Caco-2 (cell line): ENCODE measurements around the gene DSG2. TPM values are rescaled to one million over a fixed set of nuclear protein-coding genes. Genes with fewer than 3 reads are reported as not detected.

Source experiments
- BruUV-seq: library from RNA; stranded (reverse); fragments of 400-500 nt; replicated peaks from 2 replicates; lab custom pipeline; 2021; lab: Mats Ljungman, UMichigan
- CTCF ChIA-PET: fragments of 300-600 bp; sonication (Branson Sonifier 250); formaldehyde crosslinking; loops from one replicate; lab custom pipeline; 2022; ENCODE audit warnings: antibody characterized with exemption; lab: Charles Lee
- POLR2A ChIA-PET: fragments of 300-600 bp; sonication (Branson Sonifier 250); formaldehyde crosslinking; loops from one replicate; lab custom pipeline; 2022; ENCODE audit warnings: antibody characterized with exemption; lab: Charles Lee
- DNase-seq, 2 experiments: peaks; one replicate each; pipeline versions ENCODE4 v3.0.0 to v3.0.0-alpha.2; 2020 to 2022
- H3K27me3 ChIP-seq: replicated peaks from 2 replicates; pipeline ENCODE4 v1.6.0; 2011; ENCODE audit warnings: low read length; ENCODE audit not compliant: control insufficient read depth, insufficient read depth
- H3K36me3 ChIP-seq: 2 replicates; pipeline ENCODE4 v1.5.1; 2011; ENCODE audit warnings: low read length; ENCODE audit not compliant: control insufficient read depth, insufficient read depth
- H3K4me1 ChIP-seq: fragments of 250-450 bp; sonication (Bioruptor Pico); 2 replicates; pipeline ENCODE4 v1.5.1; 2020; ENCODE audit warnings: mild to moderate bottlenecking
- H3K4me3 ChIP-seq: 2 replicates; pipeline ENCODE4 v1.5.1; 2011; ENCODE audit warnings: low read depth, mild to moderate bottlenecking, control low read depth, low read length
- H3K9me3 ChIP-seq: fragments of 250-450 bp; sonication (Bioruptor Pico); 2 replicates; pipeline ENCODE4 v1.5.1; 2020; ENCODE audit warnings: mild to moderate bottlenecking, moderate library complexity
- H3K27ac Mint-ChIP-seq: one replicate; pipeline ENCODE4 v1.8.0; 2022; ENCODE audit warnings: mixed read lengths; ENCODE audit not compliant: unreplicated experiment
- H3K27me3 Mint-ChIP-seq: one replicate; pipeline ENCODE4 v1.8.0; 2022; ENCODE audit warnings: mixed read lengths; ENCODE audit not compliant: insufficient read depth, unreplicated experiment
- H3K36me3 Mint-ChIP-seq: one replicate; pipeline ENCODE4 v1.8.0; 2022; ENCODE audit warnings: mild to moderate bottlenecking, mixed read lengths; ENCODE audit not compliant: insufficient read depth, unreplicated experiment
- H3K4me1 Mint-ChIP-seq: one replicate; pipeline ENCODE4 v1.8.0; 2022; ENCODE audit warnings: low read depth, mixed read lengths; ENCODE audit not compliant: unreplicated experiment
- H3K4me3 Mint-ChIP-seq: one replicate; pipeline ENCODE4 v1.8.0; 2022; ENCODE audit warnings: mild to moderate bottlenecking, moderate library complexity, mixed read lengths; ENCODE audit not compliant: unreplicated experiment
- H3K9me3 Mint-ChIP-seq: one replicate; pipeline ENCODE4 v1.8.0; 2022; ENCODE audit warnings: mixed read lengths; ENCODE audit not compliant: unreplicated experiment
- CTCF ChIP-seq, 2 experiments: fragments of 200-600 bp in 1 of 2; IDR thresholded peaks; 1 replicate in 1 of 2; 2 replicates in 1 of 2; pipeline versions ENCODE4 v1.5.1 to v1.8.0; 2011 to 2022; ENCODE audit warnings: antibody characterized with exemption in 1 of 2, control low read depth in 1 of 2, inconsistent platforms in 1 of 2, low read depth in 1 of 2, low read length in 1 of 2, mild to moderate bottlenecking in 1 of 2, moderate library complexity in 1 of 2; ENCODE audit not compliant: insufficient read depth in 1 of 2, severe bottlenecking in 1 of 2, unreplicated experiment in 1 of 2
- intact Hi-C: fragments of 100-400 bp; cut with micrococcal nuclease; formaldehyde crosslinking; loops from one replicate; pipeline ENCODE4 v1.10.0; 2022; ENCODE audit not compliant: unreplicated experiment
- total RNA-seq: library from RNA; stranded (reverse); gene quantifications from 2 replicates; pipeline ENCODE4 v1.2.3, GENCODE V29; 2022

DSG2 gene
- total RNA-seq, 1 experiment from 2014 or later, result 32.1 TPM

- BruUV-seq, result no TSS peak
- intact Hi-C loops, result no loop called here
- H3K27me3 Mint-ChIP-seq, result no peaks in the 10 kb centered on the region
- no peaks in the 10 kb centered on the region for H3K27me3 ChIP-seq
- no peak overlapping the region for H3K4me3 Mint-ChIP-seq
- H3K4me3 ChIP-seq, result no peak overlapping the region
- no peak overlapping the region for H3K27ac Mint-ChIP-seq
- H3K9me3 ChIP-seq, result no peaks in the 10 kb centered on the region
- no peak for DNase-seq
- no peak for TF ChIP-seq CTCF (IDR thresholded peaks at IDR 0.05; ENCODE audit: insufficient read depth in 1 of 2, low read depth in 1 of 2, low read length in 1 of 2, severe bottlenecking in 1 of 2, unreplicated experiment in 1 of 2)
- no peaks in the 10 kb centered on the region for H3K9me3 Mint-ChIP-seq
- ChIA-PET CTCF (no interaction called here), POLR2A (no interaction called here)
- H3K4me1 ChIP-seq, result peaks cover 11% of the 10 kb centered on the region
- H3K36me3 Mint-ChIP-seq, result no peaks in the 10 kb centered on the region
- no peaks in the 10 kb centered on the region for H3K36me3 ChIP-seq
- peaks cover 17% of the 10 kb centered on the region for H3K4me1 Mint-ChIP-seq
These were observed 78.7 kb downstream of the DSG2 start for GRCh38 chr18:31576670-31577069.

- no peaks in the 10 kb centered on the region for H3K36me3 Mint-ChIP-seq
- Histone ChIP-seq H3K27me3 (no peaks in the 10 kb centered on the region), H3K4me3 (no peak overlapping the region), H3K9me3 (no peaks in the 10 kb centered on the region), H3K4me1 (peaks cover 16% of the 10 kb centered on the region), H3K36me3 (no peaks in the 10 kb centered on the region)
- H3K4me3 Mint-ChIP-seq, result no peak overlapping the region
- no peaks in the 10 kb centered on the region for H3K27me3 Mint-ChIP-seq
- no TSS peak for BruUV-seq
- no peak for TF ChIP-seq CTCF (IDR thresholded peaks at IDR 0.05; ENCODE audit: insufficient read depth in 1 of 2, low read depth in 1 of 2, low read length in 1 of 2, severe bottlenecking in 1 of 2, unreplicated experiment in 1 of 2)
- intact Hi-C loops, result no loop called here
- no peaks in the 10 kb centered on the region for H3K9me3 Mint-ChIP-seq
- H3K4me1 Mint-ChIP-seq, result peaks cover 17% of the 10 kb centered on the region
- CTCF ChIA-PET, result no interaction called here
- H3K27ac Mint-ChIP-seq, result no peak overlapping the region
- POLR2A ChIA-PET, result no interaction called here
- DNase-seq, result no peak
These were observed 79.2 kb downstream of the DSG2 start for GRCh38 chr18:31577195-31577594.

GRCh38 chr18:31578126-31578525, 80.1 kb downstream of the DSG2 start:
- Histone ChIP-seq H3K9me3 (no peaks in the 10 kb centered on the region), H3K36me3 (no peaks in the 10 kb centered on the region), H3K4me1 (peaks cover 22% of the 10 kb centered on the region), H3K27me3 (no peaks in the 10 kb centered on the region), H3K4me3 (no peak overlapping the region)
- Mint-ChIP-seq H3K4me3 (no peak overlapping the region), H3K27ac (no peak overlapping the region), H3K9me3 (no peaks in the 10 kb centered on the region), H3K36me3 (no peaks in the 10 kb centered on the region), H3K4me1 (peaks cover 10% of the 10 kb centered on the region), H3K27me3 (no peaks in the 10 kb centered on the region)
- no peak for DNase-seq
- ChIA-PET CTCF (no interaction called here), POLR2A (interaction anchor here (0.5 kb wide), 1 partner anchor 259 kb away, joined by 7 read pairs; no protein-coding TSS in a partner anchor)
- intact Hi-C loops, result no loop called here
- BruUV-seq, result no TSS peak
- TF ChIP-seq CTCF (IDR thresholded peaks at IDR 0.05; ENCODE audit: insufficient read depth in 1 of 2, low read depth in 1 of 2, low read length in 1 of 2, severe bottlenecking in 1 of 2, unreplicated experiment in 1 of 2), result no peak
